ENCODE data around the gene ADARB2. TPM values are rescaled to one million over a fixed set of nuclear protein-coding genes. Genes with fewer than 3 reads are reported as not detected.

Gene ADARB2
- total and polyA plus RNA-seq, 7 donors: 0.05 to 0.39 (median 0.15) TPM; not detected in 2

DNA sequence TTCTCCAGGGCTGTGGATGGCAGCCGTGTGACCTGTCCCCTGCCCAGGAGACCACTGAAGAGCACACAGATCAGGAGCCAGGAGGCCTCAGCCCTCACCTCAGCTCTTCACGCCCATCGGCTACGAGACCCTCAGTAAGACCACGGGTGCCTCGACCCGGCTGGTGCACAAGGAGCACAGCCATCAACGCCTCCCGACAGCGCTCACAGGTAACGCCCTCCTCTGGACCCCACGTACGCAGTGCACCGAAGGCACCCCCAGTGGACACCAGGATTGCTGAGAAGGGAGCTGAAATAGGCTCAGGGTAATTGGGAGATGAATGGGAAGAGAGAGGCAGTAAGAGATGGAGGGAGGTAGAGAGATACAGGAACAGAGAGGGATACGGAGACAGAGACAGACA is 389.8 kb downstream of the ADARB2 start:
- DNase-seq (no peak), ATAC-seq (no peak)
- TF ChIP-seq, protein P1, sequence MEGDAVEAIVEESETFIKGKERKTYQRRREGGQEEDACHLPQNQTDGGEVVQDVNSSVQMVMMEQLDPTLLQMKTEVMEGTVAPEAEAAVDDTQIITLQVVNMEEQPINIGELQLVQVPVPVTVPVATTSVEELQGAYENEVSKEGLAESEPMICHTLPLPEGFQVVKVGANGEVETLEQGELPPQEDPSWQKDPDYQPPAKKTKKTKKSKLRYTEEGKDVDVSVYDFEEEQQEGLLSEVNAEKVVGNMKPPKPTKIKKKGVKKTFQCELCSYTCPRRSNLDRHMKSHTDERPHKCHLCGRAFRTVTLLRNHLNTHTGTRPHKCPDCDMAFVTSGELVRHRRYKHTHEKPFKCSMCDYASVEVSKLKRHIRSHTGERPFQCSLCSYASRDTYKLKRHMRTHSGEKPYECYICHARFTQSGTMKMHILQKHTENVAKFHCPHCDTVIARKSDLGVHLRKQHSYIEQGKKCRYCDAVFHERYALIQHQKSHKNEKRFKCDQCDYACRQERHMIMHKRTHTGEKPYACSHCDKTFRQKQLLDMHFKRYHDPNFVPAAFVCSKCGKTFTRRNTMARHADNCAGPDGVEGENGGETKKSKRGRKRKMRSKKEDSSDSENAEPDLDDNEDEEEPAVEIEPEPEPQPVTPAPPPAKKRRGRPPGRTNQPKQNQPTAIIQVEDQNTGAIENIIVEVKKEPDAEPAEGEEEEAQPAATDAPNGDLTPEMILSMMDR (IDR thresholded peaks at IDR 0.05): no peak
- intact Hi-C loops (cut with DNase I): no loop called here
- no peak overlapping the region for H3K4me3 ChIP-seq
- no peaks in the 10 kb centered on the region for H3K4me1 ChIP-seq
- WGBS, 3 donors: 93 to 94% (median 93%) methylated on average over 15 of the region's 15 CpGs
- no peaks in the 10 kb centered on the region for H3K27me3 ChIP-seq (ENCODE audit: insufficient read depth in 3 of 3, low read length in 2 of 3)
- no peaks in the 10 kb centered on the region for H3K9me3 ChIP-seq
- H3K36me3 ChIP-seq (ENCODE audit: insufficient read depth in 1 of 2, low read depth in 1 of 2): no peaks in the 10 kb centered on the region
- no peak overlapping the region for H3K27ac ChIP-seq

DNA sequence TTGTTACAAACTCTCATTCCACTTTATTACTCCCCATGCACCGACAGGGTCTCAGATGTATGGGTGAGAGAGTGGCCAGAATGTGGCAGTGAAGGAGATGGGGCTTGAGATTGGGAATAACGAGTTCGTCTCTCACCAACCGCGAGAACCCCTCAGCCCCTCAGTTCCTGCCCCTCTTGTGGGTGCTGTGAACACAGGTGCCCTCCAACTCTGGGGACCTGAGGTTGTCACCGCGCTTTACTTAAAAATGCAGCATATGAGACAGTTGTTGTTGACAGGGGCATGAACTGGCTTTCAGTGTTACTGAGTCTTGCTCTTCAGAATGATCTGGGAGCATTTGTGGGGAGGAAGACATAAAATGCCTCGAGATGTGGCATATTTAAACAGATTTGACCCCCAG is 391.1 kb downstream of the ADARB2 start:
- ATAC-seq: no peak
- 84 to 92% (median 85%) methylated on average over 8 of the region's 8 CpGs for WGBS, 3 donors

DNA sequence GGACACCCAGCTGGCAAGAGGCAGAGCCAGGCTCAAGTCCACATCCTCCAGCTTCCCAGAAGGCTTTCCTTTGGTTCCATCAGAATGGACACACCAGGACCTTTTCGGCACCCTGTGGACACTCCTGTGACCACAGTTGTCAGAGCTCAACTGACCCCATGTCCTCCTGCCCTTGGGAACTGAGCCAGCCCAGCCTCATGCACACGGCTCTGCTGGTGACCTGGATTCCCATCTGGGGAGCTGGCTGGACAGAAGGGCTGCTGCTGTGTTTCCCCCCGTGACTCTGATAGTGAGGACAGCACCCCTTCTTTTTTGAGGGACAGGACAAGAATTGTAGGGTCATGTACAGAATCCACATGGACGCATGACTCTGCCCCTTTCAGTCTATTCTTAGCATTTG is 392.0 kb downstream of the ADARB2 start:
- TF ChIP-seq, protein P1 (IDR thresholded peaks at IDR 0.05): no peak
- no peaks in the 10 kb centered on the region for H3K27me3 ChIP-seq (ENCODE audit: insufficient read depth in 3 of 3, low read length in 2 of 3)
- no peak for ATAC-seq
- DNase-seq: no peak
- H3K4me1 ChIP-seq: no peaks in the 10 kb centered on the region
- 38 to 48% (median 41%) methylated on average over 4 of the region's 4 CpGs for WGBS, 3 donors
- intact Hi-C loops (cut with DNase I): no loop called here
- H3K9me3 ChIP-seq: no peaks in the 10 kb centered on the region
- no peaks in the 10 kb centered on the region for H3K36me3 ChIP-seq (ENCODE audit: insufficient read depth in 1 of 2, low read depth in 1 of 2)
- no peak overlapping the region for H3K4me3 ChIP-seq
- H3K27ac ChIP-seq: no peak overlapping the region

More for the DNA sequence above, 391.1 kb downstream of the ADARB2 start:
- H3K27ac ChIP-seq: no peak overlapping the region
- H3K27me3 ChIP-seq (ENCODE audit: insufficient read depth in 3 of 3, low read length in 2 of 3): no peaks in the 10 kb centered on the region
- H3K4me3 ChIP-seq: no peak overlapping the region
- no peaks in the 10 kb centered on the region for H3K4me1 ChIP-seq
- no peaks in the 10 kb centered on the region for H3K9me3 ChIP-seq
- intact Hi-C loops (cut with DNase I): no loop called here
- no peaks in the 10 kb centered on the region for H3K36me3 ChIP-seq (ENCODE audit: insufficient read depth in 1 of 2, low read depth in 1 of 2)
- DNase-seq: no peak
- TF ChIP-seq, protein P1 (IDR thresholded peaks at IDR 0.05): no peak

DNA sequence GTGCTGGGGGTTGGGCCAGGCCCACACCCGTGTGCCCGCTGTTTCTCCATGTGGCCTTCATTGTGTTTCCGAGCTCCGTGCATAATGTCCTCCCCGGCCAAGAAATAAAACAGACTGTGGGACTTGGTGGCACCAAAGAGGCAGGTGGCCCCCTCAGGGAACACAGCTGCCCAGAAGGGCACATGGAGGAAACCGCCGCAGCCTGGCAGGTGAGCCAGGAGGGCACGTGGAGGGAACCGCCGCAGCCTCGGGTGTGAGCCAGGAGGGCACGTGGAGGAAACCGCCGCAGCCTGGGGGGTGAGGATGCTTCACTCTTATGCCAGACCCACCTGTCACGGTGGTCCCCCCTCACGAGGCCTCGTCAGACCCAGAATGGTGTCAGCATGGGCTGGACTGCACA is 392.5 kb downstream of the ADARB2 start:
- Histone ChIP-seq H3K36me3 (ENCODE audit: insufficient read depth in 1 of 2, low read depth in 1 of 2) (no peaks in the 10 kb centered on the region), H3K9me3 (no peaks in the 10 kb centered on the region), H3K4me3 (no peak overlapping the region), H3K4me1 (no peaks in the 10 kb centered on the region), H3K27me3 (ENCODE audit: insufficient read depth in 3 of 3, low read length in 2 of 3) (no peaks in the 10 kb centered on the region), H3K27ac (no peak overlapping the region)
- ATAC-seq: no peak
- no peak for DNase-seq
- WGBS, 3 donors: 80 to 88% (median 85%) methylated on average over 17 of the region's 17 CpGs
- TF ChIP-seq, protein P1 (IDR thresholded peaks at IDR 0.05): no peak
- intact Hi-C loops (cut with DNase I): no loop called here

DNA sequence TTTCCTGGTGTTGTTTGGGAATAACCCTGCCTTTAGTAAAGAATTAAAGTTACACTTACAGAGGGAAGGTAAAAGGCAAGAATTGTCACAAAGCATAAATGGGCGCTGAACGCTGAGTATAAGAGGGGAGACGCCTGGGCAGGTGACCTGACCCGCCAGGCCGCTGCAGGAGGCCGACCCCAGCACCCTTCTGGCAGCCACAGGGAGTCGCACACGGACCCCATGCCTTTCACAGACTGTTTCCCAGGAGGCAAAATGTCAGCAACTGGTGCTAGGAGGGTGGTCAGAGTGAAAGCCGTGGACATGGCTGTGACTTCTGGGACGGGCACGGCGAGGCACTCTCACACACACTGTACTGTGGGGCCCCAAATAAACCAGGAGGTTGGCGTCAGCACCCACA is 392.9 kb downstream of the ADARB2 start:
- H3K4me3 ChIP-seq: no peak overlapping the region
- H3K27ac ChIP-seq: no peak overlapping the region
- intact Hi-C loops (cut with DNase I): no loop called here
- DNase-seq (no peak), ATAC-seq (no peak)
- H3K27me3 ChIP-seq (ENCODE audit: insufficient read depth in 3 of 3, low read length in 2 of 3): no peaks in the 10 kb centered on the region
- no peaks in the 10 kb centered on the region for H3K36me3 ChIP-seq (ENCODE audit: insufficient read depth in 1 of 2, low read depth in 1 of 2)
- 86 to 89% (median 88%) methylated on average over 13 of the region's 13 CpGs for WGBS, 3 donors
- no peaks in the 10 kb centered on the region for H3K4me1 ChIP-seq
- no peaks in the 10 kb centered on the region for H3K9me3 ChIP-seq
- TF ChIP-seq, protein P1 (IDR thresholded peaks at IDR 0.05): no peak
